ENCODE measurements around the gene BCKDHA. TPM values are rescaled to one million over a fixed set of nuclear protein-coding genes. Genes with fewer than 3 reads are reported as not detected.

The BCKDHA gene
- total RNA-seq, 8 experiments from 2014 or later, result 17.8 to 46.4 (median 35.4) TPM

DNA sequence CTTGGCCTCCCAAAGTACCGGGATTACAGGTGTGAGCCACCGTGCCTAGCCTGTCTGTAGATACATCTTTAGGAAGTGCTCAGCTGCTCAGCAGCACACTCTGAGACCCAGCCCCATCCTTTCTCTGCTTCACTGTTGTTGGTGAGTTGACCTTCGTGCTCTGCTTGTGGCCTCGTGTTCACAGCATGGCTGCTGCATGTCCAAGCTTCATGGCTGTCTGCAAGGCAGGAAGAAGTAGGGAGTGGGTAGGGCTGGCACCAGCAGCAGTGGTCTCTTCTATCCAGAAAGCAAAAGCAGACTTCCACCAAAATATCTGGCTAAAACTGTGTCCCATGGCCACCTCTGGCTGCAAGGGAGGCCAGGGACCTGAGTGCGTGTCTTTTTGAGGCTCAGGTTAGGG is 15.3 kb downstream of the BCKDHA start:
- in situ Hi-C loops (cut with MboI; ENCODE audit: low pct_unique_long_range_greater_than_20kb in 2 of 9, low sequenced_read_pairs in 9 of 9, unreplicated experiment in 9 of 9), result no loop called here
- Histone ChIP-seq H3K4me3 (no peak overlapping the region), H3K27ac (no peak overlapping the region), H3K4me1 (replicated peaks in 1 of 2) (no peaks in the 10 kb centered on the region)
- WGBS, 10 experiments, result 95 to 100% (median 100%) methylated on average over 1 to 3 of the region's 5 CpGs; no CpG with 5 or more reads in 6 of the 10 experiments
- ATAC-seq (replicated peaks in 6 of 8), result no peak

DNA sequence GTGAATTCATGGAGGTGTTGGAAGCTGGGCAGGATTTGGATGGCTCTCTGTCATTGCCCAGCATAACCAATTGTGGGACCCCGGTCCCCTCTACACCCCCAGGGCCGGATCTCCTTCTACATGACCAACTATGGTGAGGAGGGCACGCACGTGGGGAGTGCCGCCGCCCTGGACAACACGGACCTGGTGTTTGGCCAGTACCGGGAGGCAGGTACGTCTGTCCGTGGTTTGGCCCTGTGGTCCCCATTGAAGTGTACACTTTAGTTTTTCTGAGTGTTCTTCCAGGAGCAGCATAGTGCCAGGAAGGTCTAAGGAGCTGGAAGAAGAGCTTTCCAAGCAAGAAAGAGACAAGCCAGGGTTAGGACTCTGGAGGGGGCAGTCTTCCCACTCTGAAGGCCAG is 16.3 kb downstream of the BCKDHA start:
- Histone ChIP-seq H3K4me3 (no peak overlapping the region), H3K4me1 (replicated peaks in 1 of 2) (no peaks in the 10 kb centered on the region), H3K27ac (no peak overlapping the region)
- 73 to 100% (median 100%) methylated on average over 5 to 8 of the region's 10 CpGs; no CpG with 5 or more reads in 7 of the 10 experiments for WGBS, 10 experiments
- in situ Hi-C loops (cut with MboI; ENCODE audit: low pct_unique_long_range_greater_than_20kb in 2 of 9, low sequenced_read_pairs in 9 of 9, unreplicated experiment in 9 of 9), result no loop called here
- ATAC-seq (replicated peaks in 6 of 8), result no peak

DNA sequence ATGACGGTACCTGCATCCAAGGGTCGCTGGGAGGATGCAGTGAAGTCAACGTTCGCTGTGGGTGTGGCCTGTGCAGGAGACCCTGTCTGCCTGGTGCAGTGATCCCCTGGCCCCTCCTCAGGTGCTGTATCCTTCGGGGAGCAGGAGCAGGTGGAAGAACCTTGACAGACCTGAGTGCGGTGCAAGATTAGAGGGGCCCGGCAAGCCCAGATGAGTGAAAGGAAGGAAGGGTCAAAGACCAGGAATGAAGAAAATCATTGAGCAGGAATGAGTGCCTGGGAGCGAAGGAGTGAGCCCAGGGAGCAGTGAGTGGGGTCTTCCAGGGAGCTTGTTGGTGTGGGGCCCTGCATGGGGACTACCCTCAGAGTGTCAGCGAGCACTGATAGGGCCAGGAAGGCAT is 16.8 kb downstream of the BCKDHA start:
- ATAC-seq (replicated peaks in 6 of 8), result no peak
- Histone ChIP-seq H3K4me1 (replicated peaks in 1 of 2) (no peaks in the 10 kb centered on the region), H3K27ac (no peak overlapping the region), H3K4me3 (no peak overlapping the region)
- WGBS, 10 experiments, result 60 to 100% (median 87%) methylated on average over 1 to 7 of the region's 9 CpGs; no CpG with 5 or more reads in 3 of the 10 experiments
- in situ Hi-C loops (cut with MboI; ENCODE audit: low pct_unique_long_range_greater_than_20kb in 2 of 9, low sequenced_read_pairs in 9 of 9, unreplicated experiment in 9 of 9), result no loop called here

DNA sequence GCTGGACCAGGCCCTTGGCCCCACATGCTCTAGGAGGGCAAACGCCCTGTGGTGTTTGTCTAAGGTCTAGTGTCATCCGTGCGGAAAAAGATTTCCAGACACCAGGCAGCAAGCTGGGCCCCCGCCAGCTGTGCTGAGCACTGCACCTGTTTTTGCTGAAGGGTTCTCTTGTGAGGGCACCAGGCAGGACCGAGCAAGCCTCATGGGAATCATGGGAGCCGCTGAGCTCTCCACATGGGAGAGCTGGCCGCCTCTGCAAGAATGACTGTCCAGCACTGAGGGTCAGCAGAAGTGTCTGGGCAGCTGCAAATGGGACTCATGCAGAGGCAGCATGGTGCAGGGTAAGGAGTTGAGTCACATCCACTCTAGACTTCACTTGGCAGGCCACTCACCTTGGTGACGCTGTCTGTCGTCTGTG is 17.5 kb downstream of the BCKDHA start:
- Histone ChIP-seq H3K4me3 (no peak overlapping the region), H3K4me1 (replicated peaks in 1 of 2) (no peaks in the 10 kb centered on the region), H3K27ac (no peak overlapping the region)
- WGBS, 10 experiments, result 60 to 100% (median 100%) methylated on average over 1 to 5 of the region's 9 CpGs; no CpG with 5 or more reads in 6 of the 10 experiments
- ATAC-seq (replicated peaks in 6 of 8), result no peak
- in situ Hi-C loops (cut with MboI; ENCODE audit: low pct_unique_long_range_greater_than_20kb in 2 of 9, low sequenced_read_pairs in 9 of 9, unreplicated experiment in 9 of 9), result no loop called here

DNA sequence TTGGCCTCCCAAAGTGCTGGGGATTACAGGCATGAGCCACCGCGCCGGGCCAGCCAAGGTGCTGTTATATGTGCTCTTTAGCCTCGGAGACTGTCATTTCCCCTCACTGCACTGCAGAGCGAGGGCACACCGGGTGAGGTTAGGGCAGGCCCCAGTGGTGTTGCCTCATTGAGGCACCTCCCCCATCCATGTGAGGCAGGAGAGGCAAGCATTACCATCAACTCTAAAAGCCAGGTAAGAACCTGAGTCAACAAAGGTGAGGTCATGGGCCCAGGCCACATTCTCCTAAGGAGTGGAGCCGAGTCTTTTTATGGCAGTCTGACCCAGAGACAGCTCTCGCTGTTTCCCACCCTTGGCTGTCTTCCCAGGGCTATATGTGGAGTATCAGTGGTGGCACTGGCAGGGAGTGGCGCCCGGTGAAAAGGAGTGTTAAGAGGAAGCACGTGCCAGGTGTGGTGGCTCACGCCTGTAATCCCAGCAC is 18.6 kb downstream of the BCKDHA start:
- in situ Hi-C loops (cut with MboI; ENCODE audit: low pct_unique_long_range_greater_than_20kb in 2 of 9, low sequenced_read_pairs in 9 of 9, unreplicated experiment in 9 of 9), result no loop called here
- no peak for ATAC-seq (replicated peaks in 6 of 8)
- 94 to 100% (median 100%) methylated on average over 1 to 6 of the region's 12 CpGs; no CpG with 5 or more reads in 5 of the 10 experiments for WGBS, 10 experiments

DNA sequence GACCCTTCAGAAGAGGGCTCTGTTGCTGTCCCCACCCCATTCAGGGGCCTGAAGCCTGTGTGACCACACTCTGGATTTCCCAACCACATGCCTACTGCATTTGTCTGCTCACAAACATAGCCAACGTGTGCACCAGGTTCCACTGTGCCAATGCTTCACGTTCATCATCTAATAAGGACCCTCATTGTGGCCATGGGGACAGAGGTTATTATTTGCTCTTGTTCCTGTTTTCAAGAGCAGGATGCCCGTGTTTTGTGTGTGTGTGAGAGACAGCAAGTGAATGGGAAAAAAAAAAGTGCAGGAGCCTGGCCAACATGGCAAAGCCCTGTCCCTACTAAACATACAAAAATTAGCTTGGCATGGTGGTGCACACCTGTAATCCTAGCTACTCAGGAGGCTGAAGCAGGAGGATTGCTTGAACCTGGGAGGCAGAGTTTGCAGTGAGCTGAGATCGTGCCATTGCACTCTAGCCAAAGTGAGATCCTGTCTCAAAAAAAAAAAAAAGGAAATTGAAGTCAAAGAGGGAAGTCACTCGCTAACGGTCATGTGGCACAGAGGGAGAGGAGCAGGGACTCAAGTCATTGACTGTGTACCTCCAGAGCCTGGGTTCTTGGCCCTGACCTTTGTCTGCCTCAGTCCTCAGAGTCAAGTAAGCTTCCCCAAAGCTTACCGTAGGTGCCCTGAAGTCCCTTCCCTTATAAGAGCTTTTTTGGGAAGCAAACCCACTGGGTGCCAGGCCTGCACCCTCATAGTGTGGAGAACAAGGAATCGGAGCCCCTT is 22.7 kb downstream of the BCKDHA start:
- H3K4me3 ChIP-seq, result no peak overlapping the region
- no peak for ATAC-seq (replicated peaks in 6 of 8)

More for the DNA sequence above, 18.6 kb downstream of the BCKDHA start:
- no peak overlapping the region for H3K27ac ChIP-seq
- no peak overlapping the region for H3K4me3 ChIP-seq
- no peaks in the 10 kb centered on the region for H3K4me1 ChIP-seq (replicated peaks in 1 of 2)

DNA sequence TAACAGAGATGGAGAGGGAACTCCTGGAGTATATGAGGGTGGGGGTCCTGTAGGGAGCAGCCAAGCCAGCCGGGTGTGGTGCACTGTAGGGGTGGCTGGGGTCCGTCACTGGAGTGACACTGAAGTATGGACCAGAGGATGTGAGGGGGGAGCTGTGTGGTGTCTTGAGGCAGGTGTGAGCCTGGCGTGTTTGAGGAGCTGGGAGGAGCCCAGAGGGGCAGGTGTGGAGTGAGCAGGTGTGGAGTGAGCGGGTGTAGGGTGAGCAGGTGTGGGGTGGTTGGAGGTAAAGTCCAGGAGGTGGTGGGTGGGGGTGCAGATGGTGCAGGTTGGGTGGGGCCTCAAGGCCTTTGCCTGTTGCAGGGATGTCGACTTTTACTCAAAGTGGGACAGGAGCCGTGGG is 23.7 kb downstream of the BCKDHA start:
- H3K4me1 ChIP-seq (replicated peaks in 1 of 2), result peaks cover 0 to under 1% of the 10 kb centered on the region in 2 donors
- no peak overlapping the region for H3K27ac ChIP-seq
- in situ Hi-C loops (cut with MboI; ENCODE audit: low pct_unique_long_range_greater_than_20kb in 2 of 9, low sequenced_read_pairs in 9 of 9, unreplicated experiment in 9 of 9), result no loop called here
- H3K4me3 ChIP-seq, result no peak overlapping the region
- 83% methylated on average over 4 of the region's 6 CpGs; no CpG with 5 or more reads in 9 of the 10 experiments for WGBS, 10 experiments
- peak in 3 of 8 experiments; percentile 5 to 21 (median 11) for ATAC-seq (replicated peaks in 6 of 8)

More for the DNA sequence above, 22.7 kb downstream of the BCKDHA start:
- 53 to 93% (median 82%) methylated on average over 3 to 5 of the region's 8 CpGs; no CpG with 5 or more reads in 4 of the 10 experiments for WGBS, 10 experiments
- Histone ChIP-seq H3K27ac (no peak overlapping the region), H3K4me1 (replicated peaks in 1 of 2) (no peaks in the 10 kb centered on the region)
- in situ Hi-C loops (cut with MboI; ENCODE audit: low pct_unique_long_range_greater_than_20kb in 2 of 9, low sequenced_read_pairs in 9 of 9, unreplicated experiment in 9 of 9), result no loop called here

DNA sequence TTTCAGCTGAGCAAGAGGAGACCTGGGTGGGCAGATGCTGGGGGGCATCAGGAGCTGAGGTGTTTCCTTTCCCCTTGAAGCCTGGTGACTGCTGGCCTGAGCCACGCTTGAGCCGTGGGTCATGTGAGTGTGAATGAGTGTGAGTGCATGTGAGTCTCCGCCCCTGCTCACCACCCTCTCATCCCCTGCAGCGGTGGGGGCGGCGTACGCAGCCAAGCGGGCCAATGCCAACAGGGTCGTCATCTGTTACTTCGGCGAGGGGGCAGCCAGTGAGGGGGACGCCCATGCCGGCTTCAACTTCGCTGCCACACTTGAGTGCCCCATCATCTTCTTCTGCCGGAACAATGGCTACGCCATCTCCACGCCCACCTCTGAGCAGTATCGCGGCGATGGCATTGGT is 24.4 kb downstream of the BCKDHA start:
- no peak for ATAC-seq (replicated peaks in 6 of 8)
- Histone ChIP-seq H3K27ac (no peak overlapping the region), H3K4me1 (replicated peaks in 1 of 2) (peaks cover 3 to 7% of the 10 kb centered on the region in 2 donors), H3K4me3 (no peak overlapping the region)
- 88 to 100% (median 94%) methylated on average over 2 to 6 of the region's 20 CpGs; no CpG with 5 or more reads in 6 of the 10 experiments for WGBS, 10 experiments
- in situ Hi-C loops (cut with MboI; ENCODE audit: low pct_unique_long_range_greater_than_20kb in 2 of 9, low sequenced_read_pairs in 9 of 9, unreplicated experiment in 9 of 9), result no loop called here

DNA sequence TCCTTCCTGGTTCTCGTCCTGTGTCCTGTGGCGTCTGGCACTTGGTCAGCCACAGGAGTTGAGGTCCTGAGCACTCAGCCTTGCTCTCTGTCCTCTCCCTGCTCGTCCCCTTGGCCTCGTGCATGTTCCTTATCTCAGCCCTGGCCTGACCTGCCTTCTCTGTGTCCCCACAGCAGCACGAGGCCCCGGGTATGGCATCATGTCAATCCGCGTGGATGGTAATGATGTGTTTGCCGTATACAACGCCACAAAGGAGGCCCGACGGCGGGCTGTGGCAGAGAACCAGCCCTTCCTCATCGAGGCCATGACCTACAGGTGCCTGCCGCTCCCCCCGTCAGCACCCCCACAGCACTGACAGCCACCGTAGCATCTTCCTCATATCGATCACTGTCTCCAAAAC is 24.8 kb downstream of the BCKDHA start:
- in situ Hi-C loops (cut with MboI; ENCODE audit: low pct_unique_long_range_greater_than_20kb in 2 of 9, low sequenced_read_pairs in 9 of 9, unreplicated experiment in 9 of 9), result no loop called here
- no peak for ATAC-seq (replicated peaks in 6 of 8)
- WGBS, 10 experiments, result 88 to 100% (median 95%) methylated on average over 2 to 11 of the region's 18 CpGs; no CpG with 5 or more reads in 6 of the 10 experiments
- Histone ChIP-seq H3K4me1 (replicated peaks in 1 of 2) (peaks cover 6 to 10% of the 10 kb centered on the region in 2 donors), H3K4me3 (no peak overlapping the region), H3K27ac (no peak overlapping the region)

DNA sequence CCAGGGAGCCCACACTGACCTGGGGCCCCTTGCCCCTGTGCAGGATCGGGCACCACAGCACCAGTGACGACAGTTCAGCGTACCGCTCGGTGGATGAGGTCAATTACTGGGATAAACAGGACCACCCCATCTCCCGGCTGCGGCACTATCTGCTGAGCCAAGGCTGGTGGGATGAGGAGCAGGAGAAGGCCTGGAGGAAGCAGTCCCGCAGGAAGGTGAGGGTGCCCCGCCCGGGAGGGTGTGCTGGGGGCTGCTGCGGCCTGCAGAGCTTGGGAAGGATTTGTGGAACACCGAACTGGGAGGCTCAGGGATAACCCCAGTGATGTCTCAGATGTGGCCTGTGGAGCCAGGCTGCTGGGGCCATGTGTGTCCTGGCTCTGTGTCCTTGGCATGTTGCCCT is 25.3 kb downstream of the BCKDHA start:
- H3K27ac ChIP-seq, result no peak overlapping the region
- ATAC-seq (replicated peaks in 6 of 8), result no peak
- in situ Hi-C loops (cut with MboI; ENCODE audit: low pct_unique_long_range_greater_than_20kb in 2 of 9, low sequenced_read_pairs in 9 of 9, unreplicated experiment in 9 of 9), result no loop called here
- WGBS, 10 experiments, result no CpG with 5 or more reads among the region's 12 CpGs
- peaks cover 10 to 15% of the 10 kb centered on the region in 2 donors for H3K4me1 ChIP-seq (replicated peaks in 1 of 2)
- no peak overlapping the region for H3K4me3 ChIP-seq

DNA sequence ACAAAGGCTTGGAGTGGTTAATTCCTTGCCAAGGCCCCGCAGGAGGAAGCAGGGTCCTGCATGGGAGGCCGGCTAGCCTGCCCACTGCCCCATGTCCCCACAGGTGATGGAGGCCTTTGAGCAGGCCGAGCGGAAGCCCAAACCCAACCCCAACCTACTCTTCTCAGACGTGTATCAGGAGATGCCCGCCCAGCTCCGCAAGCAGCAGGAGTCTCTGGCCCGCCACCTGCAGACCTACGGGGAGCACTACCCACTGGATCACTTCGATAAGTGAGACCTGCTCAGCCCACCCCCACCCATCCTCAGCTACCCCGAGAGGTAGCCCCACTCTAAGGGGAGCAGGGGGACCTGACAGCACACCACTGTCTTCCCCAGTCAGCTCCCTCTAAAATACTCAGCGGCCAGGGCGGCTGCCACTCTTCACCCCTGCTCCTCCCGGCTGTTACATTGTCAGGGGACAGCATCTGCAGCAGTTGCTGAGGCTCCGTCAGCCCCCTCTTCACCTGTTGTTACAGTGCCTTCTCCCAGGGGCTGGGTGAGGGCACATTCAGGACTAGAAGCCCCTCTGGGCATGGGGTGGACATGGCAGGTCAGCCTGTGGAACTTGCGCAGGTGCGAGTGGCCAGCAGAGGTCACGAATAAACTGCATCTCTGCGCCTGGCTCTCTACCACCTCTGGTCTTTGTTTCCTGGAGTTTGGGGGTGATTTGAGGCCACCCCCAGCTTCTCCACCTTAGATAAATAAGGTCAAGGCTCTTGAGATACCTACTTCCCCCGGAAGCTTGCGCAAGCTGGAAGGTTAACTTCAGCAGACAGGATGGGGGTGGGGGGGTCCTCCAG is 26.9 kb downstream of the BCKDHA start:
- no peak for ATAC-seq (replicated peaks in 6 of 8)
- Histone ChIP-seq H3K4me1 (replicated peaks in 1 of 2) (peaks cover 19 to 23% of the 10 kb centered on the region in 2 donors), H3K4me3 (no peak overlapping the region), H3K27ac (no peak overlapping the region)
- in situ Hi-C loops (cut with MboI; ENCODE audit: low pct_unique_long_range_greater_than_20kb in 2 of 9, low sequenced_read_pairs in 9 of 9, unreplicated experiment in 9 of 9), result loop anchor here in 1 of 9 experiments (25.0 kb wide), 1 partner anchor 138 kb away; no protein-coding TSS in a partner anchor
- WGBS, 10 experiments, result 90 to 100% (median 95%) methylated on average over 1 to 5 of the region's 21 CpGs; no CpG with 5 or more reads in 4 of the 10 experiments

DNA sequence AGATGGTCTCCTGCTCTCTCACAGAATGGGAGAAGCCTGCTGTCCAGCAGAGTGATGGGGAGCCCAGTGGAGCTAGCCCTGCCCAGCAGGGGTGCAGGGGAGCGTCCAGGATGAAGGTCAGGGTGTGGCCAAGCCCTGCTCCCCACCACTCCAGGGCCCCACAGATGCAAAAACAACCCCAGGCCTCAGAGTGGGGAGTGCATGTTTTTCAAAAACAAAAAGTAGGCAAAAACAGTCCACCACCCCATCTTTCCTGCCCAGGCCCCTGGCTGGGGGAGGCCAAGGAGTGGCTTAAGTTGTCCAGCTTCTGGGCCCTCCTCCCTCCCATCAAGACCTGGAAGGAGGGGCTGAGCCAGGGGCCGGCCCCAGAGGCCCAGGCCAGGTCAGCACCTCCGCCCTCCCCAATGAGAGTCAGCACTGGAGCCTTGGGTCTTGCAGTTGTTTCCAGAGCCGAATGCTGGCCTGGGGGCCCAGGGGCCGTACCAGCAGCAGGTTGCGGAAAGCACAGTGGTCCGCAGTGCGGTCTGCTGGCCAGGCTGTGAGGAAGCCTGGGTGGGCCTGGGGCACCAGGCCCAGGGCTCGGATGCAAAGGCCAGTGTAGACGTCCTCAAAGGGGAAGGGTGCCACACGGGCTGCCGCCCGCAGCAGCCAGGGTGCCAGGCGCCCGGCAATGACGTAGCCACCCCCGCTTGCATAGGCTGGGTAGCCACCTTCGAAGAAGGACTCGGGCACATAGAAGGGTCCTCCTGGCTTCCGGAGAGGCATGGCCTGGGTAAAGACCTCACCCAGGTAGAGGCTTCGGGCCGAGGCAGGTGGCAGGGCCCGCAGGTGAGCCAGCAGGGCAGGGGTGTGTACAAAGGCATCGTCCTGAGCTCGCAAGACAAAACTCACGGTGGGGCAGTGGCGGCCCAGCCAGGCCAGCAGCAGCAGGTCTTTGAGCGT is 27.8 kb downstream of the BCKDHA start:
- Histone ChIP-seq H3K27ac (no peak overlapping the region), H3K4me3 (no peak overlapping the region), H3K4me1 (replicated peaks in 1 of 2) (peaks cover 19 to 23% of the 10 kb centered on the region in 2 donors)
- ATAC-seq (replicated peaks in 6 of 8), result no peak
- 100% methylated on average over 1 to 4 of the region's 28 CpGs; no CpG with 5 or more reads in 7 of the 10 experiments for WGBS, 10 experiments
- in situ Hi-C loops (cut with MboI; ENCODE audit: low pct_unique_long_range_greater_than_20kb in 2 of 9, low sequenced_read_pairs in 9 of 9, unreplicated experiment in 9 of 9), result loop anchor here in 1 of 9 experiments (25.0 kb wide), 1 partner anchor 137 kb away; no protein-coding TSS in a partner anchor
